HG02759 (cell line): ENCODE measurements around the gene HAUS3.
"Not testable (repeated sequence)": the region's sequence is repeated elsewhere in the genome, so short reads cannot be mapped to it uniquely, and the experiment has no call there.

Source experiments
- ATAC-seq: cut with Tn5 transposase; IDR thresholded peaks from one replicate; pipeline ENCODE4 v1.9.1; 2021; ENCODE audit warnings: mild to moderate bottlenecking, moderate library complexity; ENCODE audit not compliant: unreplicated experiment

HAUS3 gene

GRCh38 chr4:2231082-2231481 lies 10.8 kb downstream of the HAUS3 start:
- no peak for ATAC-seq

GRCh38 chr4:2226261-2226660 lies 15.7 kb downstream of the HAUS3 start:
- ATAC-seq: no peak

- ATAC-seq: no peak
Measured at GRCh38 chr4:2222838-2223237, 19.1 kb downstream of the HAUS3 start.

GRCh38 chr4:2221378-2221777 lies 20.5 kb downstream of the HAUS3 start:
- ATAC-seq: not testable (repeated sequence)

GRCh38 chr4:2220016-2220630 lies 21.8 kb downstream of the HAUS3 start:
- peak; percentile 59 for ATAC-seq

GRCh38 chr4:2219233-2219760 lies 22.6 kb downstream of the HAUS3 start:
- no peak for ATAC-seq

- ATAC-seq: no peak
Measured at GRCh38 chr4:2218436-2218835, 23.5 kb downstream of the HAUS3 start.

- no peak for ATAC-seq
Measured at GRCh38 chr4:2217726-2218125, 24.2 kb downstream of the HAUS3 start.

- ATAC-seq: no peak
Measured at GRCh38 chr4:2212831-2213230, 29.1 kb downstream of the HAUS3 start.

- ATAC-seq: not testable (repeated sequence)
Measured at GRCh38 chr4:2202789-2203188, 39.1 kb downstream of the HAUS3 start.

GRCh38 chr4:2194496-2194895 lies 47.4 kb downstream of the HAUS3 start:
- no peak for ATAC-seq

GRCh38 chr4:2193326-2193725 lies 48.6 kb downstream of the HAUS3 start:
- ATAC-seq: no peak

GRCh38 chr4:2186865-2187172 lies 55.1 kb downstream of the HAUS3 start:
- ATAC-seq: no peak

- no peak for ATAC-seq
Measured at GRCh38 chr4:2186133-2186864, 55.6 kb downstream of the HAUS3 start.

- ATAC-seq: no peak
Measured at GRCh38 chr4:2183394-2183793, 58.5 kb downstream of the HAUS3 start.

GRCh38 chr4:2182994-2183393 lies 58.9 kb downstream of the HAUS3 start:
- no peak for ATAC-seq

- no peak for ATAC-seq
Measured at GRCh38 chr4:2180410-2180809, 61.5 kb downstream of the HAUS3 start.

GRCh38 chr4:2179717-2180116 lies 62.2 kb downstream of the HAUS3 start:
- ATAC-seq: no peak

GRCh38 chr4:2178986-2179385 lies 62.9 kb downstream of the HAUS3 start:
- ATAC-seq: no peak
